Endothelial cell of umbilical vein (primary cell): ENCODE measurements around the gene GSG1L. TPM values are rescaled to one million over a fixed set of nuclear protein-coding genes. Genes with fewer than 3 reads are reported as not detected.

Source experiments
- BruUV-seq: library from RNA; stranded (reverse); fragments of 400-500 nt; replicated peaks from 2 replicates; lab custom pipeline; 2021; lab: Mats Ljungman, UMichigan
- CTCF ChIA-PET: fragments of 300-600, 350-600 bp; sonication (Branson Sonifier 250); formaldehyde crosslinking; loops from one replicate; lab custom pipeline; 2021; ENCODE audit warnings: antibody characterized with exemption, inconsistent platforms; lab: Charles Lee
- POLR2A ChIA-PET: fragments of 300-600, 350-600 bp; sonication (Branson Sonifier 250); formaldehyde crosslinking; loops from one replicate; lab custom pipeline; 2021; ENCODE audit warnings: antibody characterized with exemption, inconsistent platforms; lab: Charles Lee
- DNase-seq: peaks from one replicate; pipeline ENCODE4 v3.0.0-alpha.2; 2011; ENCODE audit warnings: low read depth, low spot score
- FAIRE-seq: peaks from 2 replicates; lab custom pipeline; 2011; peaks lifted over from hg19 to GRCh38; lab: Jason Lieb, UNC
- H2AFZ ChIP-seq: 2 replicates; pipeline ENCODE4 v1.6.0; 2012; ENCODE audit warnings: low read depth, low read length, control low read depth, inconsistent platforms
- H3K27ac ChIP-seq: 2 replicates; pipeline ENCODE4 v1.5.1; 2011; ENCODE audit warnings: low read depth, mild to moderate bottlenecking, control low read depth, low read length, moderate library complexity; ENCODE audit not compliant: insufficient read depth
- H3K27me3 ChIP-seq, 2 experiments: 2 replicates each; pipeline versions ENCODE4 v1.6.0 to v1.6.1; 2011; ENCODE audit warnings: low read length in 2 of 2, mixed read lengths in 1 of 2; ENCODE audit not compliant: control insufficient read depth in 2 of 2, insufficient read depth in 2 of 2
- H3K36me3 ChIP-seq, 2 experiments: 2 replicates in 1 of 2; 3 replicates in 1 of 2; pipeline ENCODE4 v1.5.1; 2011; ENCODE audit warnings: low read length in 2 of 2, mild to moderate bottlenecking in 1 of 2, moderate library complexity in 1 of 2; ENCODE audit not compliant: control insufficient read depth in 2 of 2, insufficient read depth in 2 of 2; ENCODE audit errors: extremely low read depth in 1 of 2
- H3K4me1 ChIP-seq: 3 replicates; pipeline ENCODE4 v1.5.1; 2011; ENCODE audit warnings: mild to moderate bottlenecking, low read length; ENCODE audit not compliant: control insufficient read depth, insufficient read depth; ENCODE audit errors: extremely low read depth
- H3K4me2 ChIP-seq: 2 replicates; pipeline ENCODE4 v1.6.1; 2011; ENCODE audit warnings: low read length, control low read depth, mixed read lengths; ENCODE audit not compliant: insufficient read depth
- H3K4me3 ChIP-seq, 3 experiments: fragments of 200-600 bp in 1 of 3; sonication (generic), shearing (Covaris generic) in 1 of 3; replicated peaks in 1 of 3; 2 replicates each; pipeline ENCODE4 v1.5.1; 2011 to 2016; ENCODE audit warnings: control low read depth in 3 of 3, low read length in 3 of 3, mild to moderate bottlenecking in 2 of 3, inconsistent platforms in 1 of 3, low read depth in 1 of 3, moderate library complexity in 1 of 3; ENCODE audit not compliant: insufficient read depth in 1 of 3
- H3K79me2 ChIP-seq: 2 replicates; pipeline ENCODE4 v1.6.0; 2012; ENCODE audit warnings: low read length, inconsistent platforms; ENCODE audit not compliant: control insufficient read depth, insufficient read depth
- H3K9ac ChIP-seq: replicated peaks from 2 replicates; pipeline ENCODE3; 2011; ENCODE audit warnings: low read length, control low read depth; ENCODE audit not compliant: insufficient read depth; ENCODE audit errors: extremely low read depth
- H3K9me1 ChIP-seq: replicated peaks from 3 replicates; pipeline ENCODE4 v1.6.0; 2011; ENCODE audit warnings: mild to moderate bottlenecking, low read length; ENCODE audit not compliant: control insufficient read depth, insufficient read depth; ENCODE audit errors: extremely low read depth
- H3K9me3 ChIP-seq: replicated peaks from 2 replicates; pipeline ENCODE4 v1.5.1; 2012; ENCODE audit warnings: low read length, inconsistent platforms; ENCODE audit not compliant: control insufficient read depth, insufficient read depth
- H4K20me1 ChIP-seq: replicated peaks from 2 replicates; pipeline ENCODE3; 2011; ENCODE audit warnings: mild to moderate bottlenecking, low read length; ENCODE audit not compliant: control insufficient read depth, insufficient read depth; ENCODE audit errors: extremely low read depth
- EZH2 ChIP-seq: IDR thresholded peaks from 2 replicates; pipeline ENCODE4 v1.6.1; 2012; ENCODE audit warnings: borderline replicate concordance, low read depth, mild to moderate bottlenecking, moderate library complexity, low read length, inconsistent platforms; ENCODE audit not compliant: severe bottlenecking
- GATA2 ChIP-seq: IDR thresholded peaks from 2 replicates; pipeline ENCODE4 v1.7.0; 2011; ENCODE audit warnings: low read depth, mild to moderate bottlenecking, moderate library complexity, mixed read lengths, low read length; ENCODE audit not compliant: insufficient read length, insufficient read depth
- JUN ChIP-seq: IDR thresholded peaks from 2 replicates; pipeline ENCODE4 v1.6.1; 2011; ENCODE audit warnings: borderline replicate concordance, low read depth; ENCODE audit not compliant: insufficient read length, insufficient read depth
- MAX ChIP-seq: IDR thresholded peaks from 2 replicates; pipeline ENCODE4 v1.6.1; 2011; ENCODE audit not compliant: insufficient read depth, insufficient read length
- MYC ChIP-seq: IDR thresholded peaks from one replicate; pipeline ENCODE4 v1.6.1; 2011; ENCODE audit warnings: mild to moderate bottlenecking, low read depth, low read length
- POLR2A ChIP-seq: IDR thresholded peaks from 2 replicates; pipeline ENCODE4 v1.6.1; 2012; ENCODE audit warnings: low read depth, mild to moderate bottlenecking, control low read depth, low read length
- POLR2AphosphoS5 ChIP-seq: IDR thresholded peaks from 2 replicates; pipeline ENCODE4 v1.6.1; 2012; ENCODE audit warnings: low read depth, mild to moderate bottlenecking, control low read depth, low read length, moderate library complexity; ENCODE audit not compliant: insufficient read depth
- dilution Hi-C: fragments of 300-500 bp; cut with MboI; formaldehyde crosslinking; loops from one replicate; pipeline ENCODE4 v1.15.0; 2019; ENCODE audit warnings: low sequenced_read_pairs; ENCODE audit not compliant: extremely low pct_ligation_motif_present
- intact Hi-C: fragments of 100-400 bp; cut with micrococcal nuclease; formaldehyde crosslinking; loops from one replicate; pipeline ENCODE4 v1.10.0; 2022
- polyA plus RNA-seq, 4 experiments: library from polyadenylated mRNA; depleted of rRNA in 3 of 4; stranded (reverse) in 3 of 4; unstranded in 1 of 4; fragments of >200 nt; gene quantifications; 2 replicates each; pipeline versions ENCODE4 v1.2.1 to v1.2.3, GENCODE V29; 2011 to 2012; ENCODE audit warnings: missing spikeins in 1 of 4
- total RNA-seq: library from RNA; stranded (reverse); gene quantifications from 2 replicates; pipeline ENCODE4 v1.2.3, GENCODE V29; 2021

Gene GSG1L
- total and polyA plus RNA-seq, 2 donors (not counting 3 experiments of a cell fraction or from before 2014, with no cell fraction given), result 0.06 TPM; not detected in 1

GRCh38 chr16:28104404-28104803, 40.9 kb upstream of the GSG1L start:
- CTCF ChIA-PET, result interaction anchor here (1.3 kb wide), 1 partner anchor 113 kb away, joined by 3 read pairs; no protein-coding TSS in a partner anchor
- Histone ChIP-seq H2AFZ (no peak overlapping the region), H3K4me2 (no peak overlapping the region), H3K4me3 (no peak overlapping the region), H3K9me1 (no peaks in the 10 kb centered on the region), H4K20me1 (no peaks in the 10 kb centered on the region), H3K9ac (no peak overlapping the region), H3K9me3 (no peaks in the 10 kb centered on the region), H3K27ac (no peak overlapping the region), H3K4me1 (no peaks in the 10 kb centered on the region), H3K27me3 (no peaks in the 10 kb centered on the region), H3K79me2 (peaks cover 2% of the 10 kb centered on the region), H3K36me3 (peaks cover 26 to 73% of the 10 kb centered on the region in 2 experiments)
- FAIRE-seq (no peak), DNase-seq (no peak)
- POLR2A ChIA-PET, result no interaction called here
- intact Hi-C loops (no loop called here), dilution Hi-C loops (no loop called here)
- TF ChIP-seq MAX (no peak), POLR2AphosphoS5 (no peak), GATA2 (no peak), MYC (no peak), POLR2A (no peak)
- BruUV-seq, result no TSS peak

- ChIA-PET POLR2A (no interaction called here), CTCF (interaction anchor here (1.3 kb wide), 1 partner anchor 114 kb away, joined by 3 read pairs; no protein-coding TSS in a partner anchor)
- no peaks in the 10 kb centered on the region for H3K27me3 ChIP-seq
- no peaks in the 10 kb centered on the region for H3K4me1 ChIP-seq
- BruUV-seq, result no TSS peak
- no peak overlapping the region for H3K4me3 ChIP-seq
- dilution Hi-C loops (no loop called here), intact Hi-C loops (no loop called here)
- no peak overlapping the region for H3K9ac ChIP-seq
- no peaks in the 10 kb centered on the region for H4K20me1 ChIP-seq
- no peak overlapping the region for H2AFZ ChIP-seq
- no peak overlapping the region for H3K27ac ChIP-seq
- H3K79me2 ChIP-seq, result no peaks in the 10 kb centered on the region
- no peaks in the 10 kb centered on the region for H3K9me3 ChIP-seq
- DNase-seq (no peak), FAIRE-seq (no peak)
- peaks cover 26 to 76% of the 10 kb centered on the region in 2 experiments for H3K36me3 ChIP-seq
- no peak overlapping the region for H3K4me2 ChIP-seq
- H3K9me1 ChIP-seq, result no peaks in the 10 kb centered on the region
- TF ChIP-seq POLR2AphosphoS5 (no peak), MYC (no peak), JUN (no peak), EZH2 (no peak), POLR2A (no peak)
These were observed 40.1 kb upstream of the GSG1L start for GRCh38 chr16:28103516-28104170.
